AG08395 (cell line): ENCODE measurements around the gene F8A2.
A peak's percentile ranks its signal among the peaks of the same experiment; 100 is the strongest.
"Not testable (repeated sequence)": the region's sequence is repeated elsewhere in the genome, so short reads cannot be mapped to it uniquely, and the experiment has no call there.

Experiments
- DNase-seq: peaks from one replicate; pipeline ENCODE4 v3.0.0; 2012; ENCODE audit warnings: mixed read lengths, low spot score

Gene F8A2

DNA sequence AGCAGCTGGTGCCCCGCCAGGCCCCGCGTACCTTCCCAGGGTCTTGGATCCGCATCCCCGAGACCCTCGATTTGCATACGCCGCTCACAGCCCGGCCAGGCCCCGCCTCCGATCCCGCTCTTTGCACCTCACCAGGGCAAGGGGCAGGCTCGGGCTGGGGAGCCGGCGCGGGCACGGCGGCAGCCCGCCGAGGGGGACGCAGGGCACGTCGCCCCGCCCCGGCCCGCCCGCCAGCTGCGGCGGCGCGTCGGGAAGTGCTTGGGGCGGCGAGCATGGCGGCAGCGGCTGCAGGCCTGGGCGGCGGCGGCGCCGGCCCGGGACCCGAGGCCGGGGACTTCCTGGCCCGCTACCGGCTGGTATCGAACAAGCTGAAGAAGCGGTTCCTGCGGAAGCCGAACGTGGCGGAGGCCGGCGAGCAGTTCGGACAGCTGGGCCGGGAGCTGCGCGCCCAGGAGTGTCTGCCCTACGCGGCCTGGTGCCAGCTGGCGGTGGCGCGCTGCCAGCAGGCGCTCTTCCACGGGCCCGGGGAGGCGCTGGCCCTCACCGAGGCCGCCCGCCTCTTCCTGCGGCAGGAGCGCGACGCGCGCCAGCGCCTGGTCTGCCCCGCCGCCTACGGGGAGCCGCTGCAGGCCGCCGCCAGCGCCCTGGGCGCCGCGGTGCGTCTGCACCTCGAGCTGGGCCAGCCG lies at the start of gene F8A2:
F8A2 (plus strand) TSS at position 253 of the 686 bp plus-strand sequence; CDS start at position 273, 20 bp downstream.
- DNase-seq, result not testable (repeated sequence)

DNA sequence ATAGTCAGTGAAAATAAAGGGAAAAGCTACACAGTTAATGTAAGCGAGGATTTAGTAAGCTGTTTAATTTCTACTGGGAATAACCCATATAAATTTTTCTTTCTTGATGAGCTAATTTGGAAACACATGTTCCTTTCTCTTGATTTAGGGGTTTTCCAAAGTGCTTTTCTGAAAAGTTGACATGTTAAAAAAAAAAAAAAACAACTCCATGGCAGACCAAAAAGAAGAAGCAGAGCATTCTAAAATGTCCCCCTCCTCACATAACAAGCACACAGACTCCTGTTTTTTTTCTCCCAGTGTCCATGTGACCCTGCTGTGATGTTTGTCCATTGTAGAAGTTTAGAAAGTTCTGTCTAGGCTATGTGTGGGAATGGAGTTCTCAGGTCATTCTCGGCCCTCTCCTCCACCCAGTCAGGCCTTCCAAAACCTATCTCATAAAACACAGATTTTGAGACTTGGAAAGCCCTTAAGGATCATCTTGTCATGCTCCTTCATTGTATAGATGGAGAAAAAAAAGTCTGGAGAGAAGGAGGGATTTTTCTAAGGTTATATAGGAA lies 48.3 kb upstream of the F8A2 start:
- DNase-seq, result no peak

DNA sequence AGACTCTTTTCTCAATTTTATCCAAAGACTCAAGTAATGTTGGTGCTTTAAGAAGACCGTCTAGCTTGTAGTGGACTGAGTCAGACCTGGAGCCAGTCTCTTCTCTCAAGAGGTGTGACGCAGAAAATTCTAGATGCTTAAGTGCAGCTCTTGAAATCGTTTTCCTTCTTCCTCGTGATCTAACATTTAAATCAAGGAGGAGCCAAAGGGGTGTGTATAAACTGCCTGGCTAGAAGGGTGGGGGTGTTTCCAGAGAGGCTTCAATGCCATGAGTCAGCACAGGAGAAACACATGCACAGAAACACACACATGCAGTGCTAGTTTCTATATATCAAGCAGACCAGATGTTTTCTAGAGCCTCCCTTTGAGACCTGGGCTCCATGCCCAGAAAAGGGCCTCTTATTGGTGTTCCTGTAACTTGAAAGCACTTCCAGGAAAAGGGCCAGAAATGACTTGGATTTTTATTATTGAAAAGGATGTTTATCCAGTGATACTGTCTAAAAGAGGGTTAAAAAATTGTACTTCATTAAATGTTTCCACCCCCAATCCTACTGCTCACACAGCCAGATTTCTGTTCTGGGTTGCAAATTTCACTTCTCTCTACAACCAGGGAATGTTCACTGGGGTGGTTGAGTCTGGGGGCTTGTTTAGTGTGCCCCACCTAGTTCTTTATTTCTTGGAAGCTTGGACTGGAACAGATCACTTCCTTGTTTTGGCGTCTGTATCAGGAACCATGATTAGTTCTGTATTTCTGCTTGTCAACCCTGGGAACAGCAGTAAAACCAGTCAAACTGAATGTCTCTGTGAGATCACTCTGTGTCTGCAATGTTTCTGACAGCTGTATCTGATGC lies 47.2 kb upstream of the F8A2 start, which contains the start of gene CLIC2:
CLIC2 (minus strand) TSS at position 129 of the 851 bp plus-strand sequence. CDS start 187 bp downstream, outside the sequence.
- DNase-seq, result peak; percentile 34

DNA sequence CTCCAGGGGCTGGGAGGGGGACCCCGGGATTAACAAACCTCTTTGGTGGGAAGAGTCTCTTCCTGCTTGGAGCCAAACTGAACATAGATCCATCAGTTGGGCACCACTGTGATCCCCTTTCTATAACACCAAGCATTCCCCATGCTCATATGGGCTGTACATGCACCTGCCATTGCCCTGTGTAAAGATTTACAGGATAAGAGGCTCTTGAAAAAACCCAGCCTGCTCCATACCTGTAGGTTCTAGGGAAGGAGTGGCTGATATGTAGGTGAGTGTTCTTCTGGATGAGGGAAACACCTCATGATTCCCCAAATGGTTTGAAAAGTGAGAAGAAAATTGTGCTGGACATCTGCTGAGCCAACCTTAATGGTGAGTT lies 46.6 kb upstream of the F8A2 start:
- not testable (repeated sequence) for DNase-seq

DNA sequence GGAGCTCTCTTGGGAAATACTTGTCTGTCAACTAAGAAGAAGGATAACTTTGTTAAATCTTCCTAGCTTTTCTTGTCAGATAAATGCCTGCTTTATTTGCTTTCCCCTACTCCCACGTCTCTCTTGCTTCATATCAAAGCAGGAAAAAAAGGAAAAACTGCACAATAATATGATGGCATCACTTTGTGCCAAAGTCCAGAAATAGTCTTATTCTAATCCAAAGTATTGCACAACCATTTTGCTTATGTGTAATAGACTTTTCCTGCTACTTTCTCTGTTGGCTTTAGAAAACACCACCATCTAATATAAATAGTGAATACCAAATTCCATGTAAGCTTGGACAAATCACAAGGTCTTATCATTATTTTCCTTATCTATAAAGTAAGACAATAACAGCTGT lies 36.2 kb upstream of the F8A2 start:
- not testable (repeated sequence) for DNase-seq

DNA sequence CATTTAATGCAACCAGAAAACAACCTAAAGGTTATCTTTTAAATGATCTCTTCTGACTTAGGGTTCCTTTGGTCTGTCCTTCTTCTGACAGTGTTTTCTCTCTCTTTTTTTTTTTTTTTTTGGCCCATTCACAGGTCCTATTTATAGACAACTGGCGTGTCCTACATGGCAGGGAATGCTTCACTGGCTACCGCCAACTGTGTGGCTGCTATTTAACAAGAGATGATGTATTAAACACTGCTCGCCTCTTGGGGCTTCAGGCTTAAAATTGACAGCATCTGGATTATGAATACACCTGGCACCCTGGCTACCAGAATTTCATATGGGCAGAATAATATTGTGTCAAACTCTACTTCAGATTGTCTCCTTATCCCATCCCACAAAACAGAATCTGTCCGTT lies 32.4 kb upstream of the F8A2 start:
- DNase-seq, result not testable (repeated sequence)

DNA sequence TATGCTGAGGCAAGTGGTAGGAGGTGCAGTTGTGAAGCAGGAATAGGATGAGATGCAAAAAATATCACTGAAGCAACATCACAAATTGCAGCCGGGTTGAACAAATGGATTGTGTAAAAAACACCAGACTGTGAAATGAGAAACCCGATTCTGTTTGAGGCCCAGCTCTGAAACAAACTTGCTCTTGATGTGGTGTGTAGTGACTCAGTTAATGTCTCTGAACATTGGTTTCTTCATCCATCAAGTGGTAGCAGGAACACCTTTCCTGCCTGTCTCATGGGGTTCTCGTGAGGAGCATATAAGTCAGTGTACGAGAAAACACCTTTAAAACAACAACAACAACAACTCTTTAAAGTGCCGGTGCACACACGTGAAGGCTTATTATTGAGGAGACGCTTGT lies 18.2 kb upstream of the F8A2 start:
- DNase-seq, result not testable (repeated sequence)

DNA sequence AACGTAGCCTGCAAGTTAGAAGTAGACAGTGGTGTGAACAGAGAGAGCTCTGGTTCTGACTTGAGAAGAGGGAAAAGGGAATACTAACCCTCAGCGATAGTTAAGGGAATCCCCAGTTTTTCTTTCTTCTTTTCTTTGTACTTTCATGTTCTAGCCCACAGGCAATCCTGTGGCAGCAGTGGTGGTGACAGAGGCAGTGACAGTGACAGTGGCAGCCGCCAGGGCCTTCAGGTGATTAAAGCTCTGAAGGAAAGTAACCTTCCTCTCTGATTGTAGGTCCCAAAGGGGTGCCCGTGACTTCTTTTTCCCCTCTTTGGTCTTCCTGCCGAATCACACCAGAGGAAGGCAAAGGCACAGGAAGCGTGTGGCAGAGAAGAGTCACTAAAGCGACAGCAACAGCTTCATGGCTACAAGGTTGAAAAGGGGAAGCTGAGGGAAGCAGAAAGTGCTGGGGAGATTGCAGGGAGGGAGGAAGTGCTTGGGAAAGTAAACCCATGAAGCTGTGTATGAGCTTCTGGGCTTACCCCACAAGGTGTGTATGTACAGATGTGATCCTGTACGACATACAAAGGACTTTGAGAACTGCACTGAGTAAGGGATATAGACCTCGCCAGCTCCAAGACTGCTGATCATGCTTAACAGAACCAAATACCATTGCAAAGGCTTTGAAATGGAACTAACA lies 8.0 kb upstream of the F8A2 start:
- not testable (repeated sequence) for DNase-seq

DNA sequence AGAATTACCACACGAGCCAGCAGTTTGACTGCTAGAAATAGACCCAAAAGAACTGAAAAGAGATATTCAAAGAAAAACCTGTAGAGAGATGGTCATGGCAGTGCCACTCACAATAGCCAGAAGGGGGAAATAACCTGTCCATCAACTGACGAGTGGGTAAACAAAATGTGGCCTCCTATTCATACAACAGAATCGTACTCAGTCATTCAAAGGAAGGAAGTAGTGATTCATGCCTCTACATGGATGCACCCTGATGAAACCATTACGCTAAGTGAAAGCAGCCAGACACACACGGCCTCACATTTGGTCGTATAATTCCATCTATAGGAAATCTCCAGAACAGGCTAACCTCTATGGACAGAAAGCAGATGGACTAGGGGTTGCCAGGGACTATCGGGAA lies 2.1 kb upstream of the F8A2 start:
- not testable (repeated sequence) for DNase-seq

DNA sequence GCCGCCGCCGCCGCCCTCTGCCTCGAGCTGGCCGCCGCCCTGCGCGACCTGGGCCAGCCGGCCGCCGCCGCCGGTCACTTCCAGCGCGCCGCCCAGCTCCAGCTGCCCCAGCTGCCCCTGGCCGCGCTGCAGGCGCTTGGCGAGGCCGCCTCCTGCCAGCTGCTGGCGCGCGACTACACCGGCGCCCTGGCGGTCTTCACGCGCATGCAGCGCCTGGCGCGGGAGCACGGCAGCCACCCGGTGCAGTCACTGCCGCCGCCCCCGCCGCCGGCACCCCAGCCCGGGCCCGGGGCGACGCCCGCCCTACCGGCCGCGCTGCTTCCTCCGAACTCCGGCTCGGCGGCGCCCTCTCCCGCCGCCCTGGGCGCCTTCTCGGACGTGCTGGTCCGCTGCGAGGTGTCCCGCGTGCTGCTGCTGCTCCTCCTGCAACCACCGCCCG lies 653 bp downstream of the F8A2 start:
- DNase-seq, result not testable (repeated sequence)

DNA sequence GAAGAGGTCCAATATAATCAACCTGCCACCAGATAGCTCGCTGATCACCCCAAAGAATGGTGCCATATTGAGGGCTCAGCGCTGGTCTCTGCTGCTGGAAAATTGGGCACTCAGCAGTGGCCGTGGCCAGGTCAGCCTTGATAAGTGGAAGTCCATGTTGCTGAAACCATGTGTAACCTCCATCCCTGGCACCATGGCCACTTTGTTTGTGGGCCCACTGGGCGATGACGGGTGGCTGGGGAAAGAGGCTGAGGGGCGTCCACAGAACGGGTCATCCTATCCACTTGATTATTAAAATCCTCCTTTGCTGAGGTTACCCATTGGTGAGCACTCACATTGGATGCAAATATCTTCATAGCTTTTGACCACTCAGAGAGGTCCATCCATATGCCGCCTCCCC lies 7.7 kb downstream of the F8A2 start:
- no peak for DNase-seq

DNA sequence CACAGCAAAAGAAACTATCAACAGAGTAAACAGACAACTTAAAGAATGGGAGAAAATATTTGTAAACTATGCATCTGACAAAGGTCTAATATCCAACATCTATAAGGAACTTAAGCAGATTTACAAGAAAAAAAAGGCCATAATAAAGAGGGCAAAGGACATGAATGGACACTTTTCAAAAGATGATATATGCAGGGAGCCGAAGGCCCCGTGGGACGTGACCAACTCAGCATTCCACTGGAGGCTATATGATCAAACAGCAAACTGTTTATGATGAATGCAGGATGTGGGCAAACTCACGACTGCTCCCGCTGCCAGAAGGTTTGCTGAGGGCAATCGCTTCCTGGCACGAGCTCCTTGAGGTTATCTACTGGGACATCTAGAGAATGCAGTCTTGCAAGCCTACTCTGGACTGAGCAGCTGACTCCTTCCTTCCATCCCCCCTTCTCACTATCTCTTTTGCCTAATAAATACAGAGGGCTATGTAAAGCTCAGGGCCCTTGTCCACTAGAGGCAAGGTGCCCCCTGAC lies 12.9 kb downstream of the F8A2 start:
- DNase-seq, result not testable (repeated sequence)

DNA sequence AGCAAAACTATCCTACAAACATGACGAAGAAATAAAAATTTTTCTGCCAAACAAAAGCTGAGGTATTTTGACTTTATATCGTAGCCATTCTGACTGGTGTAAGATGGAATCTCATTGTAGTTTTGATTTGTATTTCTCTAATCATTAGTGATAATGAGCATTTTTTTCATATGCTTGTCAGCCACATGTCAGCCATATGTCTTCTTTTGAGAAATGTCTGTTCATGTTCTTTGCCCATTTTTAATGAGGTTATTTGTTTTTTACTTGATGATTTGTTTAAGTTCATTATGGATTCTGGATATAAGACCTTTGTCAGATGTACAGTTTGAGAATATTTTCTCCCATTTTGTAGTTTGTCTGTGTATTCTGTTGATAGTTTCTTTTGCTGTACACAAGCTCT lies 24.5 kb downstream of the F8A2 start:
- DNase-seq, result no peak

DNA sequence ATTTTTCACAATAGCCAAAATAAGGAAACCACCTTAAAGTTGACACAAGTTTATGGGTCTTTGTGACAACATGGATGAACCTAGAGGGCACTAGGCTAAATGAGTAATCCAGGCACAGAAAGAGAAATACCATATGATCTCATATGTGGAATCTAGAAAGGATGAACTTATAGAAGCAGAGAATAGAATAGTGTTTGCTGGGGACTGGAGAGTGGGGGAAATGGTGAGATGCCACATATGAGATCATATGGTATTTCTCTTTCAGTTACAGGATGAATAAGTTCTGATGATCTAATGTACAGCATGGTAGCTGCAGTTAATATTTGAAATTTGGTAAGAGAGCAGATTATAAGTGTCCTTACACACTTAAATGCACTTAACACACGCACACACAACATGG lies 35.9 kb downstream of the F8A2 start:
- no peak for DNase-seq
